ENCODE data around the gene FOXP2. TPM values are rescaled to one million over a fixed set of nuclear protein-coding genes. Genes with fewer than 3 reads are reported as not detected.
"Not testable (repeated sequence)": the region's sequence is repeated elsewhere in the genome, so short reads cannot be mapped to it uniquely, and the experiment has no call there.

FOXP2 gene
- total RNA-seq, 2 donors from 2014 or later, result 0.25 TPM; not detected in 1

GRCh38 chr7:114590298-114590697, 175.7 kb downstream of the FOXP2 start:
- Mint-ChIP-seq H3K4me3 (no peak overlapping the region), H3K36me3 (ENCODE audit: low read depth) (no peaks in the 10 kb centered on the region), H3K27me3 (peaks cover 5% of the 10 kb centered on the region), H3K4me1 (no peaks in the 10 kb centered on the region), H3K27ac (no peak overlapping the region)
- no peak for ATAC-seq
- DNase-seq, result no peak
- H3K9me3 ChIP-seq (ENCODE audit: control insufficient read depth, low read length, poor library complexity, severe bottlenecking), result no peaks in the 10 kb centered on the region

- Mint-ChIP-seq H3K27me3 (no peaks in the 10 kb centered on the region), H3K4me3 (no peak overlapping the region), H3K4me1 (no peaks in the 10 kb centered on the region), H3K27ac (no peak overlapping the region), H3K36me3 (ENCODE audit: low read depth) (no peaks in the 10 kb centered on the region)
- no peaks in the 10 kb centered on the region for H3K9me3 ChIP-seq (ENCODE audit: control insufficient read depth, low read length, poor library complexity, severe bottlenecking)
- ATAC-seq (no peak), DNase-seq (no peak)
Measured at GRCh38 chr7:114598946-114599345, 184.3 kb downstream of the FOXP2 start.

- H3K9me3 ChIP-seq (ENCODE audit: control insufficient read depth, low read length, poor library complexity, severe bottlenecking), result no peaks in the 10 kb centered on the region
- H3K27ac Mint-ChIP-seq, result no peak overlapping the region
- no peak overlapping the region for H3K4me3 Mint-ChIP-seq
- no peaks in the 10 kb centered on the region for H3K27me3 Mint-ChIP-seq
- no peak for ATAC-seq
- DNase-seq, result no peak
- H3K4me1 Mint-ChIP-seq, result no peaks in the 10 kb centered on the region
- H3K36me3 Mint-ChIP-seq (ENCODE audit: low read depth), result no peaks in the 10 kb centered on the region
Measured at GRCh38 chr7:114606100-114606499, 191.5 kb downstream of the FOXP2 start.

- not testable (repeated sequence) for H3K36me3 Mint-ChIP-seq (ENCODE audit: low read depth); H3K4me1 Mint-ChIP-seq; ATAC-seq; DNase-seq; H3K27ac Mint-ChIP-seq; H3K4me3 Mint-ChIP-seq; H3K9me3 ChIP-seq (ENCODE audit: control insufficient read depth, low read length, poor library complexity, severe bottlenecking); H3K27me3 Mint-ChIP-seq
Measured at GRCh38 chr7:114608822-114609221, 194.2 kb downstream of the FOXP2 start.

GRCh38 chr7:114620208-114620607, 205.6 kb downstream of the FOXP2 start:
- Mint-ChIP-seq H3K4me3 (no peak overlapping the region), H3K36me3 (ENCODE audit: low read depth) (no peaks in the 10 kb centered on the region), H3K27me3 (no peaks in the 10 kb centered on the region), H3K4me1 (no peaks in the 10 kb centered on the region), H3K27ac (no peak overlapping the region)
- H3K9me3 ChIP-seq (ENCODE audit: control insufficient read depth, low read length, poor library complexity, severe bottlenecking), result no peaks in the 10 kb centered on the region
- DNase-seq (no peak), ATAC-seq (no peak)

GRCh38 chr7:114622221-114622620, 207.6 kb downstream of the FOXP2 start:
- H3K27ac Mint-ChIP-seq, result no peak overlapping the region
- H3K27me3 Mint-ChIP-seq, result no peaks in the 10 kb centered on the region
- no peak for DNase-seq
- no peak for ATAC-seq
- H3K36me3 Mint-ChIP-seq (ENCODE audit: low read depth), result no peaks in the 10 kb centered on the region
- H3K4me1 Mint-ChIP-seq, result no peaks in the 10 kb centered on the region
- H3K9me3 ChIP-seq (ENCODE audit: control insufficient read depth, low read length, poor library complexity, severe bottlenecking), result no peaks in the 10 kb centered on the region
- H3K4me3 Mint-ChIP-seq, result no peak overlapping the region

GRCh38 chr7:114623146-114623545, 208.5 kb downstream of the FOXP2 start:
- Mint-ChIP-seq H3K27me3 (no peaks in the 10 kb centered on the region), H3K27ac (no peak overlapping the region), H3K4me3 (no peak overlapping the region), H3K4me1 (no peaks in the 10 kb centered on the region), H3K36me3 (ENCODE audit: low read depth) (no peaks in the 10 kb centered on the region)
- DNase-seq (no peak), ATAC-seq (no peak)
- no peaks in the 10 kb centered on the region for H3K9me3 ChIP-seq (ENCODE audit: control insufficient read depth, low read length, poor library complexity, severe bottlenecking)

GRCh38 chr7:114627231-114627630, 212.6 kb downstream of the FOXP2 start:
- Mint-ChIP-seq H3K36me3 (ENCODE audit: low read depth) (no peaks in the 10 kb centered on the region), H3K27ac (no peak overlapping the region), H3K4me3 (no peak overlapping the region), H3K4me1 (peaks cover 3% of the 10 kb centered on the region), H3K27me3 (peaks cover 4% of the 10 kb centered on the region)
- ATAC-seq (no peak), DNase-seq (no peak)
- no peaks in the 10 kb centered on the region for H3K9me3 ChIP-seq (ENCODE audit: control insufficient read depth, low read length, poor library complexity, severe bottlenecking)

GRCh38 chr7:114628362-114628761, 213.7 kb downstream of the FOXP2 start:
- no peak overlapping the region for H3K4me3 Mint-ChIP-seq
- no peak overlapping the region for H3K27ac Mint-ChIP-seq
- H3K9me3 ChIP-seq (ENCODE audit: control insufficient read depth, low read length, poor library complexity, severe bottlenecking), result no peaks in the 10 kb centered on the region
- peaks cover 4% of the 10 kb centered on the region for H3K27me3 Mint-ChIP-seq
- peaks cover 3% of the 10 kb centered on the region for H3K4me1 Mint-ChIP-seq
- H3K36me3 Mint-ChIP-seq (ENCODE audit: low read depth), result no peaks in the 10 kb centered on the region
- no peak for DNase-seq
- ATAC-seq, result no peak

- H3K27ac Mint-ChIP-seq, result no peak overlapping the region
- H3K27me3 Mint-ChIP-seq, result peaks cover 4% of the 10 kb centered on the region
- H3K4me1 Mint-ChIP-seq, result peaks cover 3% of the 10 kb centered on the region
- H3K9me3 ChIP-seq (ENCODE audit: control insufficient read depth, low read length, poor library complexity, severe bottlenecking), result no peaks in the 10 kb centered on the region
- H3K4me3 Mint-ChIP-seq, result no peak overlapping the region
- ATAC-seq, result no peak
- no peaks in the 10 kb centered on the region for H3K36me3 Mint-ChIP-seq (ENCODE audit: low read depth)
- no peak for DNase-seq
Measured at GRCh38 chr7:114629762-114630161, 215.1 kb downstream of the FOXP2 start.

- ATAC-seq, result no peak
- H3K4me1 Mint-ChIP-seq, result peaks cover 3% of the 10 kb centered on the region
- H3K9me3 ChIP-seq (ENCODE audit: control insufficient read depth, low read length, poor library complexity, severe bottlenecking), result no peaks in the 10 kb centered on the region
- no peaks in the 10 kb centered on the region for H3K36me3 Mint-ChIP-seq (ENCODE audit: low read depth)
- DNase-seq, result no peak
- H3K4me3 Mint-ChIP-seq, result no peak overlapping the region
- H3K27me3 Mint-ChIP-seq, result peaks cover 4% of the 10 kb centered on the region
- no peak overlapping the region for H3K27ac Mint-ChIP-seq
Measured at GRCh38 chr7:114630201-114630990, 215.8 kb downstream of the FOXP2 start.

GRCh38 chr7:114631249-114631822, 216.7 kb downstream of the FOXP2 start:
- Mint-ChIP-seq H3K4me3 (no peak overlapping the region), H3K4me1 (peaks cover 3% of the 10 kb centered on the region), H3K36me3 (ENCODE audit: low read depth) (no peaks in the 10 kb centered on the region), H3K27ac (no peak overlapping the region), H3K27me3 (peaks cover 4% of the 10 kb centered on the region)
- H3K9me3 ChIP-seq (ENCODE audit: control insufficient read depth, low read length, poor library complexity, severe bottlenecking), result no peaks in the 10 kb centered on the region
- no peak for DNase-seq
- no peak for ATAC-seq

GRCh38 chr7:114639451-114639850, 224.8 kb downstream of the FOXP2 start:
- no peak for ATAC-seq
- no peak overlapping the region for H3K4me3 Mint-ChIP-seq
- H3K9me3 ChIP-seq (ENCODE audit: control insufficient read depth, low read length, poor library complexity, severe bottlenecking), result no peaks in the 10 kb centered on the region
- no peaks in the 10 kb centered on the region for H3K27me3 Mint-ChIP-seq
- no peak overlapping the region for H3K27ac Mint-ChIP-seq
- H3K36me3 Mint-ChIP-seq (ENCODE audit: low read depth), result no peaks in the 10 kb centered on the region
- DNase-seq, result no peak
- H3K4me1 Mint-ChIP-seq, result no peaks in the 10 kb centered on the region

- Mint-ChIP-seq H3K27ac (no peak overlapping the region), H3K36me3 (ENCODE audit: low read depth) (no peaks in the 10 kb centered on the region), H3K4me3 (no peak overlapping the region), H3K27me3 (no peaks in the 10 kb centered on the region), H3K4me1 (peaks cover 3% of the 10 kb centered on the region)
- H3K9me3 ChIP-seq (ENCODE audit: control insufficient read depth, low read length, poor library complexity, severe bottlenecking), result no peaks in the 10 kb centered on the region
- DNase-seq (no peak), ATAC-seq (no peak)
Measured at GRCh38 chr7:114644455-114644854, 229.8 kb downstream of the FOXP2 start.
